GM23338 (cell line): Measurements from ENCODE around the gene FBLN5. TPM values are rescaled to one million over a fixed set of nuclear protein-coding genes. Genes with fewer than 3 reads are reported as not detected.

ENCODE experiments used
- ATAC-seq: fragments of 200-7000 bp; cut with Tn5 transposase; 3 replicates; pipeline ENCODE4 v1.9.1; 2020
- DNase-seq: peaks from one replicate; pipeline ENCODE4 v3.0.0-alpha.2; 2015; ENCODE audit warnings: low spot score
- H2AFZ ChIP-seq: fragments of 200-600 bp; sonication (generic); 2 replicates; pipeline ENCODE4 v1.8.0; 2016; ENCODE audit warnings: antibody characterized with exemption, mild to moderate bottlenecking, moderate library complexity
- H3F3A ChIP-seq: fragments of 200-600 bp; sonication (generic); replicated peaks from 2 replicates; pipeline ENCODE4 v1.8.0; 2017; ENCODE audit warnings: antibody characterized with exemption, mixed run types, low read depth
- H3K27ac ChIP-seq: fragments of 200-600 bp; sonication (generic); 2 replicates; pipeline ENCODE4 v1.6.1; 2016; ENCODE audit warnings: low read depth
- H3K27me3 ChIP-seq: fragments of 200-600 bp; sonication (generic); 2 replicates; pipeline ENCODE4 v1.8.0; 2016; ENCODE audit warnings: mild to moderate bottlenecking, mixed run types, moderate library complexity; ENCODE audit not compliant: insufficient read depth
- H3K36me3 ChIP-seq: fragments of 200-600 bp; sonication (generic); 2 replicates; pipeline ENCODE4 v1.8.0; 2016; ENCODE audit warnings: mild to moderate bottlenecking; ENCODE audit not compliant: insufficient read depth
- H3K4me1 ChIP-seq: fragments of 200-600 bp; sonication (generic); 2 replicates; pipeline ENCODE4 v1.8.0; 2016; ENCODE audit warnings: mild to moderate bottlenecking, moderate library complexity; ENCODE audit not compliant: insufficient read depth
- H3K4me2 ChIP-seq: fragments of 200-600 bp; sonication (generic); 2 replicates; pipeline ENCODE4 v1.7.1; 2017; ENCODE audit warnings: mixed run types
- H3K4me3 ChIP-seq: fragments of 200-600 bp; sonication (generic); 2 replicates; pipeline ENCODE4 v1.6.1; 2016; ENCODE audit warnings: mixed run types
- H3K79me2 ChIP-seq: fragments of 200-600 bp; sonication (generic); replicated peaks from 2 replicates; pipeline ENCODE4 v1.8.0; 2017; ENCODE audit warnings: mild to moderate bottlenecking; ENCODE audit not compliant: insufficient read depth
- H3K9me2 ChIP-seq: fragments of 200-600 bp; sonication (generic); 2 replicates; pipeline ENCODE4 v1.8.0; 2017; ENCODE audit not compliant: insufficient read depth
- H4K20me1 ChIP-seq: fragments of 200-600 bp; sonication (generic); replicated peaks from 2 replicates; pipeline ENCODE4 v1.8.0; 2017; ENCODE audit warnings: mild to moderate bottlenecking; ENCODE audit not compliant: insufficient read depth
- H3K27ac Mint-ChIP-seq: 2 replicates; pipeline ENCODE4 v1.8.0; 2020; ENCODE audit warnings: inconsistent platforms, mild to moderate bottlenecking, moderate library complexity, mixed read lengths
- H3K27me3 Mint-ChIP-seq: 3 replicates; pipeline ENCODE4 v1.8.0; 2022; ENCODE audit warnings: low read depth, mild to moderate bottlenecking, moderate library complexity, mixed read lengths, inconsistent platforms; ENCODE audit not compliant: insufficient read depth, poor library complexity
- H3K36me3 Mint-ChIP-seq: 3 replicates; pipeline ENCODE4 v1.8.0; 2021; ENCODE audit warnings: low read depth, mild to moderate bottlenecking, inconsistent platforms, moderate library complexity, mixed read lengths
- H3K4me1 Mint-ChIP-seq: 3 replicates; pipeline ENCODE4 v1.8.0; 2020; ENCODE audit warnings: mild to moderate bottlenecking, inconsistent platforms, mixed read lengths
- H3K4me3 Mint-ChIP-seq: 3 replicates; pipeline ENCODE4 v1.8.0; 2021; ENCODE audit warnings: moderate library complexity, mild to moderate bottlenecking, inconsistent platforms, mixed read lengths
- H3K9me3 Mint-ChIP-seq: 3 replicates; pipeline ENCODE4 v1.8.0; 2020; ENCODE audit warnings: moderate library complexity, mild to moderate bottlenecking, inconsistent platforms, mixed read lengths
- CREB1 ChIP-seq: fragments of 250-450 bp; sonication (Bioruptor Pico); IDR thresholded peaks from 2 replicates; pipeline ENCODE4 v1.5.0; 2020; ENCODE audit warnings: low read depth, mild to moderate bottlenecking, moderate library complexity
- EZH2 ChIP-seq: fragments of 200-600 bp; sonication (generic); IDR thresholded peaks from one replicate; pipeline ENCODE4 v1.8.0; 2017; ENCODE audit warnings: antibody characterized with exemption, mild to moderate bottlenecking, low read depth; ENCODE audit not compliant: unreplicated experiment
- EZH2phosphoT487 ChIP-seq: fragments of 200-600 bp; sonication (generic); IDR thresholded peaks from one replicate; pipeline ENCODE4 v1.8.1; 2018; ENCODE audit warnings: antibody characterized with exemption; ENCODE audit not compliant: unreplicated experiment
- JUNB ChIP-seq: IDR thresholded peaks from one replicate; pipeline ENCODE4 v1.6.1; 2016; ENCODE audit warnings: antibody characterized with exemption; ENCODE audit not compliant: unreplicated experiment
- NANOG ChIP-seq: IDR thresholded peaks from 2 replicates; pipeline ENCODE4 v1.6.1; 2016; ENCODE audit warnings: antibody characterized with exemption, borderline replicate concordance
- STAT1 ChIP-seq: IDR thresholded peaks from one replicate; pipeline ENCODE4 v1.6.1; 2016; ENCODE audit warnings: antibody characterized with exemption; ENCODE audit not compliant: unreplicated experiment
- ZNF114 ChIP-seq: fragments of 250-450 bp; sonication (Bioruptor Pico); IDR thresholded peaks from 2 replicates; pipeline ENCODE4 v1.5.0; 2020; ENCODE audit warnings: mild to moderate bottlenecking, moderate library complexity
- ZNF331 ChIP-seq: fragments of 250-450 bp; sonication (Bioruptor Pico); IDR thresholded peaks from 2 replicates; pipeline ENCODE4 v1.5.0; 2020; ENCODE audit warnings: low read depth, mild to moderate bottlenecking, moderate library complexity
- polyA plus RNA-seq: library from polyadenylated mRNA; unstranded; fragments of >200 nt; fragmentation: Nextera tagmentation; extraction: Ambion mirVana; gene quantifications from 2 replicates; pipeline ENCODE4 v1.2.1, GENCODE V29; 2016
- total RNA-seq: library from RNA; depleted of rRNA; stranded (reverse); fragments of >200 nt; shearing (Covaris generic); gene quantifications from 2 replicates; pipeline ENCODE4 v1.2.3, GENCODE V29; 2014
- TF ChIP-seq, protein P1 (sequence below), 2 experiments: fragments of 200-600 bp in 1 of 2; sonication (generic) in 1 of 2; conservative IDR thresholded peaks; 2 replicates each; pipeline versions ENCODE4 v1.5.1 to v1.6.1; 2016 to 2017; ENCODE audit warnings: antibody characterized with exemption in 2 of 2, low read depth in 2 of 2, mild to moderate bottlenecking in 2 of 2, moderate library complexity in 1 of 2
- TF ChIP-seq, protein P2 (sequence below): fragments of 250-450 bp; sonication (Bioruptor Pico); IDR thresholded peaks from 2 replicates; pipeline ENCODE4 v1.5.0; 2020; ENCODE audit warnings: mild to moderate bottlenecking, moderate library complexity
- TF ChIP-seq, protein P3 (sequence below): IDR thresholded peaks from 2 replicates; pipeline ENCODE4 v1.6.1; 2016; ENCODE audit warnings: antibody characterized with exemption

The FBLN5 gene
- total and polyA plus RNA-seq, 2 experiments from 2014 or later: 4.3 to 4.9 TPM

DNA sequence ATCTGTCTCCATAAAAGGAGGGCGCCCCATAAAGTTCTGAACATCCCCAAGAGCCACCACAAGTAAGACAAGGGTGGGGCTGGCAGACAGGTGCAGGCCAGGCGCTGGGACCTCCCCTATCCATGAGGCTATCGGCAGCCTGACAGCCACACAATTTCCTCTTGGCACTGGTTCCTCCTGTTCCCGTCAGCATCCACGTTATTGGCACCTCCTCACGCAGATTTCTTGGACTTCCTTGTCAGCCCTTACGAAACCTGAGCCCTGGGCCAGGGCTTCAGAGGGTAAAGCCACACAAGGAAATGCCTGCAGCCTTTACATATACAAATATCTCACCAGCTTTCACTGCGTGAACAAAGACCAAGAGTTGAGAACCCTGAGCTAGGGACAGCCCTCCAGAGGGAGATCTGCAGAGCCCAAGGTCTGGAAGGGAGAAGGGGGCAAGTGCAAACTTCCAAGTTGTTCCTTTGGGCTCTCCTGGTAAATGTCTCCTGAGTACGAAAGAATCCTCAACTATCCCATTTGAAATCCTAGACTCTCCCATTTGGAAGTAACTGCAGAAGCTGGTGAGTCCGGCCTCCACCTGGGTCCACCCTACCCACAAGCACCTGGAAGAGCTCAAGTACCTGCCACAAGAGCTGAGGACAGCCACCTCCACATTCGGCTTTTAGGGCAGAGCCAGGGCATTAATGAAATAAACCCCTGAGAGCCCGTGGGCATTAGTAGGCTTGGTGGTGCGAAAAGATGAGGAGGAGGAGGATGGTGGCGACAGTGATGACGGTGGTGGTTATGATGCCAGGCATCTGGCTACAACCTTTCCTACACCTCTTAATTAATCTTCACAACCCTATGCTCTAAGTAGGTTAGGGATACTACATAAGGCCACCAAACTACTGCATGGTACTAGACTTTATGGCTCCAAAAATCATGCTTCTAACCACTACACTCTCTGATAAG, 74.7 kb downstream of the FBLN5 start:
- H3K9me2 ChIP-seq: no peaks in the 10 kb centered on the region
- no peak overlapping the region for H3K4me3 ChIP-seq
- H3K79me2 ChIP-seq: no peaks in the 10 kb centered on the region
- no peaks in the 10 kb centered on the region for H3K27me3 ChIP-seq
- TF ChIP-seq EZH2 (no peak), STAT1 (no peak), ZNF331 (CRISPR knock-in tag) (no peak), NANOG (no peak), JUNB (no peak), ZNF114 (CRISPR knock-in tag) (no peak), CREB1 (CRISPR knock-in tag) (no peak), EZH2phosphoT487 (no peak)
- TF ChIP-seq, protein P1, sequence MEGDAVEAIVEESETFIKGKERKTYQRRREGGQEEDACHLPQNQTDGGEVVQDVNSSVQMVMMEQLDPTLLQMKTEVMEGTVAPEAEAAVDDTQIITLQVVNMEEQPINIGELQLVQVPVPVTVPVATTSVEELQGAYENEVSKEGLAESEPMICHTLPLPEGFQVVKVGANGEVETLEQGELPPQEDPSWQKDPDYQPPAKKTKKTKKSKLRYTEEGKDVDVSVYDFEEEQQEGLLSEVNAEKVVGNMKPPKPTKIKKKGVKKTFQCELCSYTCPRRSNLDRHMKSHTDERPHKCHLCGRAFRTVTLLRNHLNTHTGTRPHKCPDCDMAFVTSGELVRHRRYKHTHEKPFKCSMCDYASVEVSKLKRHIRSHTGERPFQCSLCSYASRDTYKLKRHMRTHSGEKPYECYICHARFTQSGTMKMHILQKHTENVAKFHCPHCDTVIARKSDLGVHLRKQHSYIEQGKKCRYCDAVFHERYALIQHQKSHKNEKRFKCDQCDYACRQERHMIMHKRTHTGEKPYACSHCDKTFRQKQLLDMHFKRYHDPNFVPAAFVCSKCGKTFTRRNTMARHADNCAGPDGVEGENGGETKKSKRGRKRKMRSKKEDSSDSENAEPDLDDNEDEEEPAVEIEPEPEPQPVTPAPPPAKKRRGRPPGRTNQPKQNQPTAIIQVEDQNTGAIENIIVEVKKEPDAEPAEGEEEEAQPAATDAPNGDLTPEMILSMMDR (conservative IDR thresholded peaks at IDR 0.05; ENCODE audit: low read depth in 2 of 2): no peak
- TF ChIP-seq, protein P2, sequence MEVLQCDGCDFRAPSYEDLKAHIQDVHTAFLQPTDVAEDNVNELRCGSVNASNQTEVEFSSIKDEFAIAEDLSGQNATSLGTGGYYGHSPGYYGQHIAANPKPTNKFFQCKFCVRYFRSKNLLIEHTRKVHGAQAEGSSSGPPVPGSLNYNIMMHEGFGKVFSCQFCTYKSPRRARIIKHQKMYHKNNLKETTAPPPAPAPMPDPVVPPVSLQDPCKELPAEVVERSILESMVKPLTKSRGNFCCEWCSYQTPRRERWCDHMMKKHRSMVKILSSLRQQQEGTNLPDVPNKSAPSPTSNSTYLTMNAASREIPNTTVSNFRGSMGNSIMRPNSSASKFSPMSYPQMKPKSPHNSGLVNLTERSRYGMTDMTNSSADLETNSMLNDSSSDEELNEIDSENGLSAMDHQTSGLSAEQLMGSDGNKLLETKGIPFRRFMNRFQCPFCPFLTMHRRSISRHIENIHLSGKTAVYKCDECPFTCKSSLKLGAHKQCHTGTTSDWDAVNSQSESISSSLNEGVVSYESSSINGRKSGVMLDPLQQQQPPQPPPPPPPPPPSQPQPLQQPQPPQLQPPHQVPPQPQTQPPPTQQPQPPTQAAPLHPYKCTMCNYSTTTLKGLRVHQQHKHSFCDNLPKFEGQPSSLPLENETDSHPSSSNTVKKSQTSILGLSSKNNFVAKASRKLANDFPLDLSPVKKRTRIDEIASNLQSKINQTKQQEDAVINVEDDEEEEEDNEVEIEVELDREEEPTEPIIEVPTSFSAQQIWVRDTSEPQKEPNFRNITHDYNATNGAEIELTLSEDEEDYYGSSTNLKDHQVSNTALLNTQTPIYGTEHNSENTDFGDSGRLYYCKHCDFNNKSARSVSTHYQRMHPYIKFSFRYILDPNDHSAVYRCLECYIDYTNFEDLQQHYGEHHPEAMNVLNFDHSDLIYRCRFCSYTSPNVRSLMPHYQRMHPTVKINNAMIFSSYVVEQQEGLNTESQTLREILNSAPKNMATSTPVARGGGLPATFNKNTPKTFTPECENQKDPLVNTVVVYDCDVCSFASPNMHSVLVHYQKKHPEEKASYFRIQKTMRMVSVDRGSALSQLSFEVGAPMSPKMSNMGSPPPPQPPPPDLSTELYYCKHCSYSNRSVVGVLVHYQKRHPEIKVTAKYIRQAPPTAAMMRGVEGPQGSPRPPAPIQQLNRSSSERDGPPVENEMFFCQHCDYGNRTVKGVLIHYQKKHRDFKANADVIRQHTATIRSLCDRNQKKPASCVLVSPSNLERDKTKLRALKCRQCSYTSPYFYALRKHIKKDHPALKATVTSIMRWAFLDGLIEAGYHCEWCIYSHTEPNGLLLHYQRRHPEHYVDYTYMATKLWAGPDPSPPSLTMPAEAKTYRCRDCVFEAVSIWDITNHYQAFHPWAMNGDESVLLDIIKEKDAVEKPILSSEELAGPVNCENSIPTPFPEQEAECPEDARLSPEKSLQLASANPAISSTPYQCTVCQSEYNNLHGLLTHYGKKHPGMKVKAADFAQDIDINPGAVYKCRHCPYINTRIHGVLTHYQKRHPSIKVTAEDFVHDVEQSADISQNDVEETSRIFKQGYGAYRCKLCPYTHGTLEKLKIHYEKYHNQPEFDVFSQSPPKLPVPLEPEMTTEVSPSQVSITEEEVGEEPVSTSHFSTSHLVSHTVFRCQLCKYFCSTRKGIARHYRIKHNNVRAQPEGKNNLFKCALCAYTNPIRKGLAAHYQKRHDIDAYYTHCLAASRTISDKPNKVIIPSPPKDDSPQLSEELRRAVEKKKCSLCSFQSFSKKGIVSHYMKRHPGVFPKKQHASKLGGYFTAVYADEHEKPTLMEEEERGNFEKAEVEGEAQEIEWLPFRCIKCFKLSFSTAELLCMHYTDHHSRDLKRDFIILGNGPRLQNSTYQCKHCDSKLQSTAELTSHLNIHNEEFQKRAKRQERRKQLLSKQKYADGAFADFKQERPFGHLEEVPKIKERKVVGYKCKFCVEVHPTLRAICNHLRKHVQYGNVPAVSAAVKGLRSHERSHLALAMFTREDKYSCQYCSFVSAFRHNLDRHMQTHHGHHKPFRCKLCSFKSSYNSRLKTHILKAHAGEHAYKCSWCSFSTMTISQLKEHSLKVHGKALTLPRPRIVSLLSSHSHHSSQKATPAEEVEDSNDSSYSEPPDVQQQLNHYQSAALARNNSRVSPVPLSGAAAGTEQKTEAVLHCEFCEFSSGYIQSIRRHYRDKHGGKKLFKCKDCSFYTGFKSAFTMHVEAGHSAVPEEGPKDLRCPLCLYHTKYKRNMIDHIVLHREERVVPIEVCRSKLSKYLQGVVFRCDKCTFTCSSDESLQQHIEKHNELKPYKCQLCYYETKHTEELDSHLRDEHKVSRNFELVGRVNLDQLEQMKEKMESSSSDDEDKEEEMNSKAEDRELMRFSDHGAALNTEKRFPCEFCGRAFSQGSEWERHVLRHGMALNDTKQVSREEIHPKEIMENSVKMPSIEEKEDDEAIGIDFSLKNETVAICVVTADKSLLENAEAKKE (CRISPR knock-in tag): no peak
- TF ChIP-seq, protein P3, sequence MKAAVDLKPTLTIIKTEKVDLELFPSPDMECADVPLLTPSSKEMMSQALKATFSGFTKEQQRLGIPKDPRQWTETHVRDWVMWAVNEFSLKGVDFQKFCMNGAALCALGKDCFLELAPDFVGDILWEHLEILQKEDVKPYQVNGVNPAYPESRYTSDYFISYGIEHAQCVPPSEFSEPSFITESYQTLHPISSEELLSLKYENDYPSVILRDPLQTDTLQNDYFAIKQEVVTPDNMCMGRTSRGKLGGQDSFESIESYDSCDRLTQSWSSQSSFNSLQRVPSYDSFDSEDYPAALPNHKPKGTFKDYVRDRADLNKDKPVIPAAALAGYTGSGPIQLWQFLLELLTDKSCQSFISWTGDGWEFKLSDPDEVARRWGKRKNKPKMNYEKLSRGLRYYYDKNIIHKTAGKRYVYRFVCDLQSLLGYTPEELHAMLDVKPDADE: no peak
- Mint-ChIP-seq H3K4me1 (peaks cover 19% of the 10 kb centered on the region), H3K9me3 (peaks cover 4% of the 10 kb centered on the region; the same call in 1 of the 3 replicates), H3K27ac (no peak overlapping the region), H3K4me3 (no peak overlapping the region), H3K36me3 (no peaks in the 10 kb centered on the region), H3K27me3 (peaks cover 4% of the 10 kb centered on the region)
- no peaks in the 10 kb centered on the region for H4K20me1 ChIP-seq
- DNase-seq: no peak
- no peak overlapping the region for H2AFZ ChIP-seq
- no peak overlapping the region for H3K27ac ChIP-seq
- peaks cover 10% of the 10 kb centered on the region for H3K4me1 ChIP-seq
- H3K36me3 ChIP-seq: no peaks in the 10 kb centered on the region
- ATAC-seq: peak; percentile 34; the same call in 2 of the 3 replicates
- H3F3A ChIP-seq: no peaks in the 10 kb centered on the region
- H3K4me2 ChIP-seq: no peak overlapping the region
